Lung (tissue), 12 donors: Measurements from ENCODE around the gene TYRP1. TPM values are rescaled to one million over a fixed set of nuclear protein-coding genes. Genes with fewer than 3 reads are reported as not detected.

Experiments
- ATAC-seq: fragments of 200-7000 bp; cut with Tn5 transposase; one replicate; pipeline ENCODE4 v1.9.1; 2020; ENCODE audit warnings: moderate number of reproducible peaks; ENCODE audit not compliant: insufficient read depth, low FRiP score
- DNase-seq, 3 donors: peaks; one replicate each; pipeline ENCODE4 v3.0.0-alpha.2; 2013 to 2017
- H3K27ac ChIP-seq, 2 donors: one replicate each; pipeline ENCODE4 v1.5.1; 2013; ENCODE audit warnings: mild to moderate bottlenecking in 2 of 2, moderate library complexity in 2 of 2, control low read depth in 1 of 2, inconsistent platforms in 1 of 2, low read depth in 1 of 2, low read length in 1 of 2
- H3K27me3 ChIP-seq, 3 donors: one replicate each; pipeline ENCODE4 v1.5.1; 2013; ENCODE audit warnings: low read length in 2 of 3; ENCODE audit not compliant: control insufficient read depth in 3 of 3, insufficient read depth in 3 of 3
- H3K36me3 ChIP-seq, 4 donors: one replicate each; pipeline ENCODE4 v1.5.1; 2013; ENCODE audit warnings: low read length in 4 of 4, mild to moderate bottlenecking in 1 of 4, moderate library complexity in 1 of 4; ENCODE audit not compliant: control insufficient read depth in 4 of 4, insufficient read depth in 4 of 4
- H3K4me1 ChIP-seq, 5 donors: one replicate each; pipeline ENCODE4 v1.5.1; 2013; ENCODE audit warnings: low read length in 5 of 5, mild to moderate bottlenecking in 2 of 5, moderate library complexity in 1 of 5; ENCODE audit not compliant: control insufficient read depth in 5 of 5, insufficient read depth in 5 of 5
- H3K4me3 ChIP-seq: one replicate; pipeline ENCODE4 v1.5.1; 2013; ENCODE audit warnings: mild to moderate bottlenecking, control low read depth, moderate library complexity
- H3K9ac ChIP-seq, 2 donors: one replicate each; pipeline ENCODE4 v1.5.1; 2013; ENCODE audit warnings: low read length in 2 of 2, control low read depth in 1 of 2; ENCODE audit not compliant: insufficient read depth in 1 of 2
- H3K9me3 ChIP-seq, 4 donors: one replicate each; pipeline ENCODE4 v1.5.1; 2013; ENCODE audit warnings: low read length in 3 of 4, mild to moderate bottlenecking in 1 of 4, moderate library complexity in 1 of 4; ENCODE audit not compliant: control insufficient read depth in 4 of 4, insufficient read depth in 3 of 4
- CTCF ChIP-seq: IDR thresholded peaks from 2 replicates; pipeline ENCODE4 v1.5.1; 2012; ENCODE audit warnings: mild to moderate bottlenecking; ENCODE audit errors: control extremely low read depth, extremely low read depth
- WGBS, 2 donors: extraction: QIAGEN DNeasy Blood & Tissue Kit; methylation state at CpG; one replicate each; pipeline ENCODE4 v1.1.7; 2013; 5-methylcytosine and 5-hydroxymethylcytosine counted together
- polyA plus RNA-seq, 2 donors: library from polyadenylated mRNA; stranded (reverse); fragments of 200-250 nt; gene quantifications; one replicate each; pipeline ENCODE4 v1.2.1, GENCODE V29; 2013
- total RNA-seq, 2 donors: library from RNA; depleted of rRNA in 1 of 2; stranded (reverse); fragments of >200 nt in 1 of 2; gene quantifications; one replicate each; pipeline ENCODE4 v1.2.1, GENCODE V29; 2014 to 2021
- donor health status: control.
- donor health status: control.
- donor health status: Bipolar disorder and iron deficiency.
- donor health status: healthy.
- donor health status: DM: yes; HTN: yes; CAD: no.

The TYRP1 gene
- total and polyA plus RNA-seq, 4 donors: 0.59 to 5.1 (median 1.3) TPM

- 36 to 71% methylated on average over 2 of the region's 2 CpGs for WGBS, 2 donors
- DNase-seq (peak in 2 of 3 donors; percentile 43 to 56), ATAC-seq (no peak)
- no peak for TF ChIP-seq CTCF
- Histone ChIP-seq H3K27me3 (no peaks in the 10 kb centered on the region), H3K4me1 (peaks cover 0 to 6% (median 5%) of the 10 kb centered on the region in 5 donors), H3K4me3 (no peak overlapping the region), H3K9me3 (no peaks in the 10 kb centered on the region), H3K27ac (no peak overlapping the region), H3K36me3 (no peaks in the 10 kb centered on the region), H3K9ac (no peak overlapping the region)
Observed at GRCh38 chr9:12680341-12680740, 12.8 kb upstream of the TYRP1 start.

GRCh38 chr9:12680757-12681156, 12.4 kb upstream of the TYRP1 start:
- Histone ChIP-seq H3K36me3 (no peaks in the 10 kb centered on the region), H3K9ac (no peak overlapping the region), H3K27me3 (no peaks in the 10 kb centered on the region), H3K27ac (no peak overlapping the region), H3K4me1 (peaks cover 0 to 6% (median 5%) of the 10 kb centered on the region in 5 donors), H3K4me3 (no peak overlapping the region), H3K9me3 (no peaks in the 10 kb centered on the region)
- WGBS, 2 donors: 90 to 93% methylated on average over 3 of the region's 3 CpGs
- ATAC-seq (no peak), DNase-seq (no peak)
- TF ChIP-seq CTCF: no peak

GRCh38 chr9:12681620-12682019, 11.6 kb upstream of the TYRP1 start:
- ATAC-seq (no peak), DNase-seq (no peak)
- no peak for TF ChIP-seq CTCF
- H3K4me1 ChIP-seq: peaks cover 0 to 6% (median 5%) of the 10 kb centered on the region in 5 donors
- no peak overlapping the region for H3K4me3 ChIP-seq
- H3K9ac ChIP-seq: no peak overlapping the region
- H3K36me3 ChIP-seq: no peaks in the 10 kb centered on the region
- H3K9me3 ChIP-seq: no peaks in the 10 kb centered on the region
- H3K27me3 ChIP-seq: no peaks in the 10 kb centered on the region
- no peak overlapping the region for H3K27ac ChIP-seq

- Histone ChIP-seq H3K27ac (no peak overlapping the region), H3K4me1 (peaks cover 0 to 5% (median 2%) of the 10 kb centered on the region in 5 donors), H3K9me3 (no peaks in the 10 kb centered on the region), H3K9ac (no peak overlapping the region), H3K36me3 (no peaks in the 10 kb centered on the region), H3K27me3 (no peaks in the 10 kb centered on the region), H3K4me3 (no peak overlapping the region)
- TF ChIP-seq CTCF: no peak
- 37 to 70% methylated on average over 1 of the region's 1 CpG for WGBS, 2 donors
- DNase-seq (no peak), ATAC-seq (no peak)
Observed at GRCh38 chr9:12684974-12685373, 8.2 kb upstream of the TYRP1 start.
